Choroid plexus epithelial cell (primary cell): ENCODE data around the gene NPAS3.

Experiments
- DNase-seq: peaks from one replicate; pipeline ENCODE4 v3.0.0-alpha.2; 2010; ENCODE audit warnings: low read depth
- H3K4me3 ChIP-seq: 2 replicates; pipeline ENCODE4 v1.5.1; 2011; ENCODE audit warnings: low read depth, mild to moderate bottlenecking, control low read depth, low read length, moderate library complexity
- CTCF ChIP-seq: conservative IDR thresholded peaks from 2 replicates; pipeline ENCODE4 v1.5.1; 2011; ENCODE audit warnings: low read depth, mild to moderate bottlenecking, control low read depth, inconsistent platforms, low read length, moderate library complexity

Gene NPAS3

GRCh38 chr14:33700052-33700451 is 761.4 kb downstream of the NPAS3 start:
- TF ChIP-seq CTCF = no peak
- DNase-seq = no peak

GRCh38 chr14:33702293-33702692 is 763.6 kb downstream of the NPAS3 start:
- DNase-seq = no peak
- TF ChIP-seq CTCF = no peak
- no peak overlapping the region for H3K4me3 ChIP-seq

More at GRCh38 chr14:33700052-33700451, 761.4 kb downstream of the NPAS3 start:
- no peak overlapping the region for H3K4me3 ChIP-seq

GRCh38 chr14:33704481-33704880 is 765.8 kb downstream of the NPAS3 start:
- no peak for DNase-seq
- TF ChIP-seq CTCF = no peak
- H3K4me3 ChIP-seq = no peak overlapping the region

- H3K4me3 ChIP-seq = no peak overlapping the region
- no peak for TF ChIP-seq CTCF
- no peak for DNase-seq
Measured at GRCh38 chr14:33705490-33705889, 766.8 kb downstream of the NPAS3 start.

GRCh38 chr14:33707716-33708115 is 769.0 kb downstream of the NPAS3 start:
- DNase-seq = no peak
- no peak overlapping the region for H3K4me3 ChIP-seq
- TF ChIP-seq CTCF = no peak

GRCh38 chr14:33709283-33709682 is 770.6 kb downstream of the NPAS3 start:
- TF ChIP-seq CTCF = no peak
- DNase-seq = no peak
- H3K4me3 ChIP-seq = no peak overlapping the region

GRCh38 chr14:33709711-33710110 is 771.0 kb downstream of the NPAS3 start:
- no peak overlapping the region for H3K4me3 ChIP-seq
- DNase-seq = no peak
- no peak for TF ChIP-seq CTCF
